SK-N-SH treated with all-trans-retinoic acid at 6 μM for 48 hours (cell line): ENCODE results near the gene SIRPG.

Source experiments
- ARNTL ChIP-seq: fragments of 450-650 bp; formaldehyde crosslinking; IDR thresholded peaks from 2 replicates; pipeline ENCODE4 v1.5.0; 2020; ENCODE audit warnings: low read depth, mild to moderate bottlenecking, moderate library complexity, borderline replicate concordance
- CSDC2 ChIP-seq: fragments of 250-450 bp; sonication (Bioruptor Pico); IDR thresholded peaks from 2 replicates; pipeline ENCODE4 v1.5.0; 2020; ENCODE audit warnings: mild to moderate bottlenecking, moderate library complexity
- ISL1 ChIP-seq: fragments of 250-450 bp; sonication (Bioruptor Pico); IDR thresholded peaks from 2 replicates; pipeline ENCODE4 v2.1.2; 2022; ENCODE audit warnings: mild to moderate bottlenecking, moderate library complexity
- OSR1 ChIP-seq: fragments of 250-450 bp; sonication (Bioruptor Pico); IDR thresholded peaks from 2 replicates; pipeline ENCODE4 v1.8.0; 2022; ENCODE audit warnings: moderate library complexity, mild to moderate bottlenecking, inconsistent platforms
- RARB ChIP-seq: fragments of 250-450 bp; sonication (Bioruptor Pico); IDR thresholded peaks from 2 replicates; pipeline ENCODE4 v1.8.0; 2021; ENCODE audit warnings: mild to moderate bottlenecking, moderate library complexity
- SNAI2 ChIP-seq: fragments of 250-450 bp; sonication (Bioruptor Pico); IDR thresholded peaks from 2 replicates; pipeline ENCODE4 v1.5.0; 2020; ENCODE audit warnings: mild to moderate bottlenecking, moderate library complexity
- TCF4 ChIP-seq: fragments of 250-450 bp; sonication (Bioruptor Pico); IDR thresholded peaks from 2 replicates; pipeline ENCODE4 v1.8.0; 2021; ENCODE audit warnings: mild to moderate bottlenecking, moderate library complexity, borderline replicate concordance
- ZFP3 ChIP-seq: fragments of 250-450 bp; sonication (Bioruptor Pico); IDR thresholded peaks from 2 replicates; pipeline ENCODE4 v1.5.0; 2020; ENCODE audit warnings: mild to moderate bottlenecking, moderate library complexity
- ZNF70 ChIP-seq: fragments of 450-650 bp; formaldehyde crosslinking; IDR thresholded peaks from 2 replicates; pipeline ENCODE4 v1.5.0; 2020; ENCODE audit warnings: mild to moderate bottlenecking, moderate library complexity
- TF ChIP-seq, protein P1 (sequence below): fragments of 250-450 bp; sonication (Bioruptor Pico); IDR thresholded peaks from 2 replicates; pipeline ENCODE4 v1.5.0; 2020; ENCODE audit warnings: mild to moderate bottlenecking, moderate library complexity
- TF ChIP-seq, protein P2 (sequence below): fragments of 250-450 bp; sonication (Bioruptor Pico); IDR thresholded peaks from 2 replicates; pipeline ENCODE4 v1.8.0; 2020; ENCODE audit warnings: mild to moderate bottlenecking, moderate library complexity, borderline replicate concordance
- TF ChIP-seq, protein P3 (sequence below): fragments of 250-450 bp; sonication (Bioruptor Pico); IDR thresholded peaks from 2 replicates; pipeline ENCODE4 v1.5.1; 2021; ENCODE audit warnings: mild to moderate bottlenecking, moderate library complexity

DNA sequence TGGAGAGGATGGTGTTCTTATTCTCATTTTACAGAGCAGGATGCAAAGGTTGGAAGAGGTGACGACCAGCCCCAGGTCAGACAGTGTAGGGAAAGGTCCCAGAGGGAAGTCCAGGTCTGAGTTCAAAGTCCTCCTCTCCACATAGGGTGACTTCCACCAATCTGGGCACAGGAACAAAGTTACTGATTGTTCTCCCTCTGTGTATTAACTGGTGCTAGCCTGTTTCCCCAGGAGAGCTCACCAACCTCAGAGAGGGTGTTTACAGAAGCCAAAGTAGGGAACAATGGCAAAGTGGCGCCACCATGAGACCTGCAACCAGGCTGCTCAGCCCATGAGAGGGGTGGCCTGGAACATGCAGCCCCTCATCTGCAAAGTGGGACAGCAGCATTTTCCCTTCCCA is 21.0 kb downstream of the SIRPG start:
- TF ChIP-seq ZNF70 (no peak), CSDC2 (CRISPR knock-in tag) (no peak), ZFP3 (CRISPR knock-in tag) (no peak), TCF4 (CRISPR knock-in tag) (no peak), ARNTL (CRISPR knock-in tag) (no peak), OSR1 (CRISPR knock-in tag) (no peak), SNAI2 (CRISPR knock-in tag) (no peak), ISL1 (CRISPR knock-in tag) (no peak), RARB (CRISPR knock-in tag) (no peak)
- TF ChIP-seq, protein P1, sequence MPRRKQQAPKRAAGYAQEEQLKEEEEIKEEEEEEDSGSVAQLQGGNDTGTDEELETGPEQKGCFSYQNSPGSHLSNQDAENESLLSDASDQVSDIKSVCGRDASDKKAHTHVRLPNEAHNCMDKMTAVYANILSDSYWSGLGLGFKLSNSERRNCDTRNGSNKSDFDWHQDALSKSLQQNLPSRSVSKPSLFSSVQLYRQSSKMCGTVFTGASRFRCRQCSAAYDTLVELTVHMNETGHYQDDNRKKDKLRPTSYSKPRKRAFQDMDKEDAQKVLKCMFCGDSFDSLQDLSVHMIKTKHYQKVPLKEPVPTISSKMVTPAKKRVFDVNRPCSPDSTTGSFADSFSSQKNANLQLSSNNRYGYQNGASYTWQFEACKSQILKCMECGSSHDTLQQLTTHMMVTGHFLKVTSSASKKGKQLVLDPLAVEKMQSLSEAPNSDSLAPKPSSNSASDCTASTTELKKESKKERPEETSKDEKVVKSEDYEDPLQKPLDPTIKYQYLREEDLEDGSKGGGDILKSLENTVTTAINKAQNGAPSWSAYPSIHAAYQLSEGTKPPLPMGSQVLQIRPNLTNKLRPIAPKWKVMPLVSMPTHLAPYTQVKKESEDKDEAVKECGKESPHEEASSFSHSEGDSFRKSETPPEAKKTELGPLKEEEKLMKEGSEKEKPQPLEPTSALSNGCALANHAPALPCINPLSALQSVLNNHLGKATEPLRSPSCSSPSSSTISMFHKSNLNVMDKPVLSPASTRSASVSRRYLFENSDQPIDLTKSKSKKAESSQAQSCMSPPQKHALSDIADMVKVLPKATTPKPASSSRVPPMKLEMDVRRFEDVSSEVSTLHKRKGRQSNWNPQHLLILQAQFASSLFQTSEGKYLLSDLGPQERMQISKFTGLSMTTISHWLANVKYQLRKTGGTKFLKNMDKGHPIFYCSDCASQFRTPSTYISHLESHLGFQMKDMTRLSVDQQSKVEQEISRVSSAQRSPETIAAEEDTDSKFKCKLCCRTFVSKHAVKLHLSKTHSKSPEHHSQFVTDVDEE (CRISPR knock-in tag): no peak
- TF ChIP-seq, protein P2, sequence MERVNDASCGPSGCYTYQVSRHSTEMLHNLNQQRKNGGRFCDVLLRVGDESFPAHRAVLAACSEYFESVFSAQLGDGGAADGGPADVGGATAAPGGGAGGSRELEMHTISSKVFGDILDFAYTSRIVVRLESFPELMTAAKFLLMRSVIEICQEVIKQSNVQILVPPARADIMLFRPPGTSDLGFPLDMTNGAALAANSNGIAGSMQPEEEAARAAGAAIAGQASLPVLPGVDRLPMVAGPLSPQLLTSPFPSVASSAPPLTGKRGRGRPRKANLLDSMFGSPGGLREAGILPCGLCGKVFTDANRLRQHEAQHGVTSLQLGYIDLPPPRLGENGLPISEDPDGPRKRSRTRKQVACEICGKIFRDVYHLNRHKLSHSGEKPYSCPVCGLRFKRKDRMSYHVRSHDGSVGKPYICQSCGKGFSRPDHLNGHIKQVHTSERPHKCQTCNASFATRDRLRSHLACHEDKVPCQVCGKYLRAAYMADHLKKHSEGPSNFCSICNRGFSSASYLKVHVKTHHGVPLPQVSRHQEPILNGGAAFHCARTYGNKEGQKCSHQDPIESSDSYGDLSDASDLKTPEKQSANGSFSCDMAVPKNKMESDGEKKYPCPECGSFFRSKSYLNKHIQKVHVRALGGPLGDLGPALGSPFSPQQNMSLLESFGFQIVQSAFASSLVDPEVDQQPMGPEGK (CRISPR knock-in tag): no peak
- TF ChIP-seq, protein P3, sequence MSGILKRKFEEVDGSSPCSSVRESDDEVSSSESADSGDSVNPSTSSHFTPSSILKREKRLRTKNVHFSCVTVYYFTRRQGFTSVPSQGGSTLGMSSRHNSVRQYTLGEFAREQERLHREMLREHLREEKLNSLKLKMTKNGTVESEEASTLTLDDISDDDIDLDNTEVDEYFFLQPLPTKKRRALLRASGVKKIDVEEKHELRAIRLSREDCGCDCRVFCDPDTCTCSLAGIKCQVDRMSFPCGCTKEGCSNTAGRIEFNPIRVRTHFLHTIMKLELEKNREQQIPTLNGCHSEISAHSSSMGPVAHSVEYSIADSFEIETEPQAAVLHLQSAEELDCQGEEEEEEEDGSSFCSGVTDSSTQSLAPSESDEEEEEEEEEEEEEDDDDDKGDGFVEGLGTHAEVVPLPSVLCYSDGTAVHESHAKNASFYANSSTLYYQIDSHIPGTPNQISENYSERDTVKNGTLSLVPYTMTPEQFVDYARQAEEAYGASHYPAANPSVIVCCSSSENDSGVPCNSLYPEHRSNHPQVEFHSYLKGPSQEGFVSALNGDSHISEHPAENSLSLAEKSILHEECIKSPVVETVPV (CRISPR knock-in tag): no peak
